Uterus (tissue), 2 donors: Measurements from ENCODE around the gene PCSK4.

ENCODE experiments used
- POLR2A ChIP-seq, 2 donors: fragments of 450-650 bp; IDR thresholded peaks; one replicate each; pipeline ENCODE4 v1.6.1; 2016; ENCODE audit warnings: antibody characterized with exemption in 2 of 2, mild to moderate bottlenecking in 1 of 2, moderate library complexity in 1 of 2
- TF ChIP-seq, protein P1 (sequence below), 4 experiments: fragments of 200-600 bp in 2 of 4; fragments of 450-650 bp in 2 of 4; sonication (generic) in 2 of 4; IDR thresholded peaks; one replicate each; pipeline ENCODE4 v1.5.1; 2016 to 2019; ENCODE audit warnings: antibody characterized with exemption in 4 of 4, mild to moderate bottlenecking in 2 of 4, moderate library complexity in 1 of 4

DNA sequence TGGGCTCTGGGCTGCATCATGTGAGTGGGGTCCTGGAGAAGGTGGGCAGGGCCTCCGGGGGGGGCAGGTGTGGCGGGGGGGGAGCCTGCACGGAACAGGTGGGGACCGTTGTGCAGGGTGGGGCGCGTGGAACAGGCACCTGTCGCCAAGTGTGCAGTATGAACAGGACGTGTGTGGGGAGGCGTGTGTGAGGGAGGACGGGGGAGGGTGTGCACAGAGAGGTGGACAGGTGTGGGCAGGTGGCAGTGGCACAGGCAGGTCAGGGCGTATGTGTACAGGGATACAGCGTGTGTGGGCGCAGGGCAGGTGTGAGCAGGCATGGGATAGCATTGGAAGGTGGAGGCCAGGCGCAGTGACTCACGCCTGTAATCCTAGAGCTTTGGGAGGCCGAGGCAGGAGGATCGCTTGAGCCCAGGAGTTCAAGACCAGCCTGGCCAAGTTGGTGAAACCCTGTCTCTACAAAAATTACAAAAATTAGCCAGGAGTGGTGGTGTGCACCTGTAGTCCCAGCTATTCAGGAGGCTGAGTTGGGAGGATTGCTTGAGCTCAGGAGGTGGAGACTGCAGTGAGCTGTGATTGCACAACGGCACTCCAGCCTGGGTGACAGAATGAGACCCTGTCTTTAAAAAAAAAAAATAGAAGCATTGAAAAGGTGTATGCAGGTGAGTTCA, 37.0 kb upstream of the PCSK4 start:
- TF ChIP-seq, protein P1, sequence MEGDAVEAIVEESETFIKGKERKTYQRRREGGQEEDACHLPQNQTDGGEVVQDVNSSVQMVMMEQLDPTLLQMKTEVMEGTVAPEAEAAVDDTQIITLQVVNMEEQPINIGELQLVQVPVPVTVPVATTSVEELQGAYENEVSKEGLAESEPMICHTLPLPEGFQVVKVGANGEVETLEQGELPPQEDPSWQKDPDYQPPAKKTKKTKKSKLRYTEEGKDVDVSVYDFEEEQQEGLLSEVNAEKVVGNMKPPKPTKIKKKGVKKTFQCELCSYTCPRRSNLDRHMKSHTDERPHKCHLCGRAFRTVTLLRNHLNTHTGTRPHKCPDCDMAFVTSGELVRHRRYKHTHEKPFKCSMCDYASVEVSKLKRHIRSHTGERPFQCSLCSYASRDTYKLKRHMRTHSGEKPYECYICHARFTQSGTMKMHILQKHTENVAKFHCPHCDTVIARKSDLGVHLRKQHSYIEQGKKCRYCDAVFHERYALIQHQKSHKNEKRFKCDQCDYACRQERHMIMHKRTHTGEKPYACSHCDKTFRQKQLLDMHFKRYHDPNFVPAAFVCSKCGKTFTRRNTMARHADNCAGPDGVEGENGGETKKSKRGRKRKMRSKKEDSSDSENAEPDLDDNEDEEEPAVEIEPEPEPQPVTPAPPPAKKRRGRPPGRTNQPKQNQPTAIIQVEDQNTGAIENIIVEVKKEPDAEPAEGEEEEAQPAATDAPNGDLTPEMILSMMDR (IDR thresholded peaks at IDR 0.05) = no peak
- no peak for TF ChIP-seq POLR2A (IDR thresholded peaks at IDR 0.05)
